ENCODE results near the gene RMDN2.

- no peak for TF ChIP-seq CTCF (IDR thresholded peaks at IDR 0.05; ENCODE audit: borderline replicate concordance, extremely low read depth, low read length, poor library complexity, severe bottlenecking)
- no peak for TF ChIP-seq EZH2 (IDR thresholded peaks at IDR 0.05; ENCODE audit: borderline replicate concordance, low read depth, low read length, severe bottlenecking)
Measured at GRCh38 chr2:37898448-37898847, 26.6 kb upstream of the RMDN2 start.
